Fibroblast of skin of abdomen (primary cell): ENCODE measurements around the gene RGS7. TPM values are rescaled to one million over a fixed set of nuclear protein-coding genes. Genes with fewer than 3 reads are reported as not detected.
A peak's percentile ranks its signal among the peaks of the same experiment; 100 is the strongest.

Experiments used
- DNase-seq: peaks from one replicate; pipeline ENCODE4 v3.0.0-alpha.2; 2013
- polyA plus RNA-seq, 2 experiments: library from polyadenylated mRNA; unstranded; fragments of 120-200 nt; gene quantifications; one replicate each; pipeline ENCODE4 v1.2.1, GENCODE V29; 2013; ENCODE audit not compliant: insufficient read length in 2 of 2

Gene RGS7
- not detected for polyA plus RNA-seq (2013, experiment 1 of 2; ENCODE audit: insufficient read length)
- 0.14 TPM for polyA plus RNA-seq (2013, experiment 2 of 2; ENCODE audit: insufficient read length)

- peak; percentile 42 for DNase-seq
These were observed at the start of gene RGS7 for GRCh38 chr1:241356519-241357365. TSS of gene RGS7 (minus strand) at chr1:241357205.

- no peak for DNase-seq
These were observed 49.4 kb upstream of the RGS7 start for GRCh38 chr1:241406421-241406820.

GRCh38 chr1:241401156-241401555 is 44.2 kb upstream of the RGS7 start:
- no peak for DNase-seq

GRCh38 chr1:241396747-241397681 is 40.0 kb upstream of the RGS7 start:
- DNase-seq = no peak

- no peak for DNase-seq
These were observed 35.1 kb upstream of the RGS7 start for GRCh38 chr1:241391926-241392710.

- no peak for DNase-seq
These were observed 33.5 kb upstream of the RGS7 start for GRCh38 chr1:241390526-241390925.

GRCh38 chr1:241389400-241389799 is 32.4 kb upstream of the RGS7 start:
- no peak for DNase-seq

GRCh38 chr1:241387216-241387615 is 30.2 kb upstream of the RGS7 start:
- DNase-seq = no peak

GRCh38 chr1:241376701-241377100 is 19.7 kb upstream of the RGS7 start:
- no peak for DNase-seq

- no peak for DNase-seq
These were observed 18.9 kb upstream of the RGS7 start for GRCh38 chr1:241375886-241376285.

- no peak for DNase-seq
These were observed 9.2 kb upstream of the RGS7 start for GRCh38 chr1:241366196-241366595.

GRCh38 chr1:241362350-241362749 is 5.3 kb upstream of the RGS7 start:
- no peak for DNase-seq

- DNase-seq = peak; percentile 5
These were observed 648 bp upstream of the RGS7 start for GRCh38 chr1:241357366-241358340.

- no peak for DNase-seq
These were observed 852 bp downstream of the RGS7 start for GRCh38 chr1:241356187-241356518.

- no peak for DNase-seq
These were observed 1.5 kb downstream of the RGS7 start for GRCh38 chr1:241355311-241356010.

- no peak for DNase-seq
These were observed 4.6 kb downstream of the RGS7 start for GRCh38 chr1:241352401-241352800.

GRCh38 chr1:241351841-241352240 is 5.2 kb downstream of the RGS7 start:
- no peak for DNase-seq

GRCh38 chr1:241343956-241344355 is 13.0 kb downstream of the RGS7 start:
- DNase-seq = no peak

GRCh38 chr1:241336335-241336734 is 20.7 kb downstream of the RGS7 start:
- no peak for DNase-seq

- DNase-seq = no peak
These were observed 24.0 kb downstream of the RGS7 start for GRCh38 chr1:241332987-241333386.

- no peak for DNase-seq
These were observed 25.0 kb downstream of the RGS7 start for GRCh38 chr1:241332037-241332409.
